CD8-positive, alpha-beta memory T cell (primary cell): ENCODE results near the gene NKAIN1. TPM values are rescaled to one million over a fixed set of nuclear protein-coding genes. Genes with fewer than 3 reads are reported as not detected.
"Not testable (repeated sequence)": the region's sequence is repeated elsewhere in the genome, so short reads cannot be mapped to it uniquely, and the experiment has no call there.

Source experiments
- CTCF ChIA-PET: fragments of 350-600 bp; sonication (Branson Sonifier 250); formaldehyde crosslinking; loops from one replicate; lab custom pipeline; 2021; ENCODE audit warnings: antibody characterized with exemption; lab: Charles Lee
- POLR2A ChIA-PET: fragments of 350-600 bp; sonication (Branson Sonifier 250); formaldehyde crosslinking; loops from one replicate; lab custom pipeline; 2021; ENCODE audit warnings: antibody characterized with exemption; lab: Charles Lee
- DNase-seq, 5 donors: peaks; one replicate each; pipeline versions ENCODE4 v3.0.0 to v3.0.0-alpha.2; 2020 to 2022; ENCODE audit warnings: mixed read lengths in 1 of 5
- H3K27ac ChIP-seq: one replicate; pipeline ENCODE4 v1.7.0; 2013; ENCODE audit warnings: low read depth, mild to moderate bottlenecking, low read length, moderate library complexity
- H3K27me3 ChIP-seq: 2 replicates; pipeline ENCODE4 v1.7.0; 2013; ENCODE audit warnings: low read length, mild to moderate bottlenecking; ENCODE audit not compliant: insufficient read depth, poor library complexity, severe bottlenecking
- H3K36me3 ChIP-seq: 2 replicates; pipeline ENCODE4 v1.7.0; 2013; ENCODE audit warnings: mild to moderate bottlenecking, low read length, moderate library complexity; ENCODE audit not compliant: insufficient read depth
- H3K4me1 ChIP-seq: 2 replicates; pipeline ENCODE4 v1.7.0; 2013; ENCODE audit warnings: mild to moderate bottlenecking, low read length, moderate library complexity; ENCODE audit not compliant: insufficient read depth
- H3K4me3 ChIP-seq: 2 replicates; pipeline ENCODE4 v1.7.0; 2013; ENCODE audit warnings: mild to moderate bottlenecking, low read length
- H3K9me3 ChIP-seq: 2 replicates; pipeline ENCODE4 v1.7.0; 2013; ENCODE audit warnings: mild to moderate bottlenecking, low read length
- H3K27ac Mint-ChIP-seq, 8 donors: one replicate each; pipeline ENCODE4 v1.8.0; 2020 to 2021; ENCODE audit warnings: mixed read lengths in 8 of 8, mild to moderate bottlenecking in 6 of 8, inconsistent platforms in 3 of 8, moderate library complexity in 3 of 8
- H3K27me3 Mint-ChIP-seq, 2 donors: one replicate each; pipeline ENCODE4 v1.8.0; 2020 to 2021; ENCODE audit warnings: mixed read lengths in 2 of 2, mild to moderate bottlenecking in 1 of 2, moderate library complexity in 1 of 2
- H3K36me3 Mint-ChIP-seq, 3 donors: one replicate each; pipeline ENCODE4 v1.8.0; 2020 to 2021; ENCODE audit warnings: mixed read lengths in 3 of 3, inconsistent platforms in 1 of 3, mild to moderate bottlenecking in 1 of 3
- H3K4me1 Mint-ChIP-seq, 3 donors: one replicate each; pipeline ENCODE4 v1.8.0; 2020 to 2021; ENCODE audit warnings: mixed read lengths in 3 of 3, inconsistent platforms in 1 of 3, mild to moderate bottlenecking in 1 of 3
- H3K4me3 Mint-ChIP-seq, 7 donors: one replicate each; pipeline ENCODE4 v1.8.0; 2020 to 2021; ENCODE audit warnings: mixed read lengths in 7 of 7, mild to moderate bottlenecking in 6 of 7, moderate library complexity in 4 of 7, inconsistent platforms in 2 of 7
- H3K9me3 Mint-ChIP-seq, 5 donors: one replicate each; pipeline ENCODE4 v1.8.0; 2020 to 2022; ENCODE audit warnings: mixed read lengths in 5 of 5, mild to moderate bottlenecking in 3 of 5, moderate library complexity in 2 of 5, inconsistent platforms in 1 of 5
- polyA plus RNA-seq: library from polyadenylated mRNA; unstranded; fragments of 300-500 nt; fragmentation: Illumina TruSeq; gene quantifications from one replicate; pipeline ENCODE4 v1.2.3, GENCODE V29; 2021
- total RNA-seq, 2 experiments: library from RNA; stranded (reverse); gene quantifications; one replicate each; pipeline ENCODE4 v1.2.3, GENCODE V29; 2021

Gene NKAIN1
- total and polyA plus RNA-seq, 3 experiments from 2014 or later, result not detected

- no peaks in the 10 kb centered on the region for H3K36me3 ChIP-seq
- no peak for DNase-seq
- Mint-ChIP-seq H3K4me1 (no peaks in the 10 kb centered on the region), H3K9me3 (no peaks in the 10 kb centered on the region), H3K36me3 (no peaks in the 10 kb centered on the region), H3K27me3 (peaks cover 1 to 10% of the 10 kb centered on the region in 2 donors), H3K4me3 (no peak overlapping the region), H3K27ac (no peak overlapping the region)
- CTCF ChIA-PET, result no interaction called here
- no peaks in the 10 kb centered on the region for H3K9me3 ChIP-seq
- no peak overlapping the region for H3K27ac ChIP-seq
- H3K4me1 ChIP-seq, result no peaks in the 10 kb centered on the region
- H3K4me3 ChIP-seq, result no peak overlapping the region
- POLR2A ChIA-PET, result no interaction called here
- H3K27me3 ChIP-seq, result no peaks in the 10 kb centered on the region
Observed at GRCh38 chr1:31189696-31190674, 49.7 kb downstream of the NKAIN1 start.

- H3K27me3 ChIP-seq, result peaks cover 16% of the 10 kb centered on the region
- no peak overlapping the region for H3K27ac Mint-ChIP-seq
- H3K27ac ChIP-seq, result no peak overlapping the region
- no peaks in the 10 kb centered on the region for H3K36me3 Mint-ChIP-seq
- no peak overlapping the region for H3K4me3 ChIP-seq
- peaks cover 27 to 55% of the 10 kb centered on the region in 2 donors for H3K27me3 Mint-ChIP-seq
- no peaks in the 10 kb centered on the region for H3K36me3 ChIP-seq
- H3K9me3 ChIP-seq, result no peaks in the 10 kb centered on the region
- no peaks in the 10 kb centered on the region for H3K4me1 ChIP-seq
- peak overlapping the region in 1 of 7 donors; percentile 66 for H3K4me3 Mint-ChIP-seq
- POLR2A ChIA-PET, result no interaction called here
- CTCF ChIA-PET, result interaction anchor here (1.0 kb wide), 1 partner anchor 63 kb away, joined by 3 read pairs; no protein-coding TSS in a partner anchor
- peak in 1 of 5 donors; percentile 6 for DNase-seq
- peaks cover 0 to 2% (median 0%) of the 10 kb centered on the region in 5 donors for H3K9me3 Mint-ChIP-seq
- H3K4me1 Mint-ChIP-seq, result peaks cover 8 to 24% (median 11%) of the 10 kb centered on the region in 3 donors
Observed at GRCh38 chr1:31183927-31184554, 55.6 kb downstream of the NKAIN1 start.

GRCh38 chr1:31183126-31183525, 56.6 kb downstream of the NKAIN1 start:
- Histone ChIP-seq H3K9me3 (no peaks in the 10 kb centered on the region), H3K27me3 (peaks cover 19% of the 10 kb centered on the region), H3K4me1 (no peaks in the 10 kb centered on the region), H3K36me3 (no peaks in the 10 kb centered on the region), H3K27ac (no peak overlapping the region), H3K4me3 (no peak overlapping the region)
- Mint-ChIP-seq H3K36me3 (no peaks in the 10 kb centered on the region), H3K4me3 (no peak overlapping the region), H3K27me3 (peaks cover 32 to 58% of the 10 kb centered on the region in 2 donors), H3K27ac (no peak overlapping the region), H3K4me1 (peaks cover 8 to 24% (median 11%) of the 10 kb centered on the region in 3 donors), H3K9me3 (peaks cover 0 to 2% (median 0%) of the 10 kb centered on the region in 5 donors)
- CTCF ChIA-PET, result interaction anchor here (0.6 kb wide), 1 partner anchor 108 kb away, joined by 3 read pairs; no protein-coding TSS in a partner anchor
- POLR2A ChIA-PET, result no interaction called here
- DNase-seq, result no peak

GRCh38 chr1:31182352-31182751, 57.3 kb downstream of the NKAIN1 start:
- ChIA-PET CTCF (no interaction called here), POLR2A (no interaction called here)
- no peaks in the 10 kb centered on the region for H3K4me1 ChIP-seq
- no peak overlapping the region for H3K27ac ChIP-seq
- H3K36me3 Mint-ChIP-seq, result no peaks in the 10 kb centered on the region
- peaks cover 8 to 24% (median 11%) of the 10 kb centered on the region in 3 donors for H3K4me1 Mint-ChIP-seq
- no peaks in the 10 kb centered on the region for H3K36me3 ChIP-seq
- peak; percentile 11 to 63 (median 23) for DNase-seq
- H3K4me3 Mint-ChIP-seq, result peak overlapping the region in 1 of 7 donors; percentile 9
- no peak overlapping the region for H3K4me3 ChIP-seq
- peaks cover 19% of the 10 kb centered on the region for H3K27me3 ChIP-seq
- H3K9me3 Mint-ChIP-seq, result peaks cover 0 to 3% (median 0%) of the 10 kb centered on the region in 5 donors
- no peaks in the 10 kb centered on the region for H3K9me3 ChIP-seq
- peaks cover 32 to 54% of the 10 kb centered on the region in 2 donors for H3K27me3 Mint-ChIP-seq
- H3K27ac Mint-ChIP-seq, result no peak overlapping the region

GRCh38 chr1:31181515-31182343, 58.0 kb downstream of the NKAIN1 start:
- Histone ChIP-seq H3K4me1 (no peaks in the 10 kb centered on the region), H3K27ac (no peak overlapping the region), H3K4me3 (no peak overlapping the region), H3K36me3 (no peaks in the 10 kb centered on the region), H3K9me3 (no peaks in the 10 kb centered on the region), H3K27me3 (peaks cover 19% of the 10 kb centered on the region)
- Mint-ChIP-seq H3K9me3 (peaks cover 0 to 3% (median 0%) of the 10 kb centered on the region in 5 donors), H3K4me1 (peaks cover 8 to 24% (median 11%) of the 10 kb centered on the region in 3 donors), H3K4me3 (peak overlapping the region in 2 of 7 donors; percentile 43 to 46), H3K36me3 (no peaks in the 10 kb centered on the region), H3K27me3 (peaks cover 32 to 48% of the 10 kb centered on the region in 2 donors), H3K27ac (no peak overlapping the region)
- ChIA-PET POLR2A (no interaction called here), CTCF (interaction anchor here (1.1 kb wide), 1 partner anchor 9 kb away, joined by 3 read pairs; no protein-coding TSS in a partner anchor)
- peak in 3 of 5 donors; percentile 5 to 49 (median 6) for DNase-seq

GRCh38 chr1:31180338-31180737, 59.3 kb downstream of the NKAIN1 start:
- no peak overlapping the region for H3K4me3 Mint-ChIP-seq
- H3K9me3 Mint-ChIP-seq, result peaks cover 0 to 3% (median 0%) of the 10 kb centered on the region in 5 donors
- POLR2A ChIA-PET, result no interaction called here

GRCh38 chr1:31176291-31176690, 63.4 kb downstream of the NKAIN1 start:
- H3K27me3 Mint-ChIP-seq, result peaks cover 22 to 23% of the 10 kb centered on the region in 2 donors
- CTCF ChIA-PET, H3K9me3 ChIP-seq, DNase-seq, H3K4me1 ChIP-seq, H3K36me3 Mint-ChIP-seq, H3K27ac ChIP-seq, H3K36me3 ChIP-seq, H3K9me3 Mint-ChIP-seq, H3K27ac Mint-ChIP-seq, H3K4me1 Mint-ChIP-seq, H3K27me3 ChIP-seq, H3K4me3 ChIP-seq, H3K4me3 Mint-ChIP-seq, POLR2A ChIA-PET: not testable (repeated sequence)

More at GRCh38 chr1:31180338-31180737, 59.3 kb downstream of the NKAIN1 start:
- Histone ChIP-seq H3K36me3 (no peaks in the 10 kb centered on the region), H3K27ac (no peak overlapping the region), H3K4me3 (no peak overlapping the region), H3K4me1 (no peaks in the 10 kb centered on the region), H3K27me3 (peaks cover 19% of the 10 kb centered on the region), H3K9me3 (no peaks in the 10 kb centered on the region)
- CTCF ChIA-PET, result interaction anchor here (1.1 kb wide), 1 partner anchor 11 kb away, joined by 3 read pairs; no protein-coding TSS in a partner anchor
- H3K36me3 Mint-ChIP-seq, result no peaks in the 10 kb centered on the region
- peaks cover 8 to 24% (median 11%) of the 10 kb centered on the region in 3 donors for H3K4me1 Mint-ChIP-seq
- no peak for DNase-seq
- peaks cover 33 to 48% of the 10 kb centered on the region in 2 donors for H3K27me3 Mint-ChIP-seq
- H3K27ac Mint-ChIP-seq, result no peak overlapping the region
